Fibroblast of villous mesenchyme (primary cell): Measurements from ENCODE around the gene COG5. TPM values are rescaled to one million over a fixed set of nuclear protein-coding genes. Genes with fewer than 3 reads are reported as not detected.

Source experiments
- DNase-seq: peaks from one replicate; pipeline ENCODE4 v3.0.0-alpha.2; 2010; ENCODE audit warnings: low read depth
- H3K4me3 ChIP-seq: 2 replicates; pipeline ENCODE4 v1.5.1; 2011; ENCODE audit warnings: low read depth, mild to moderate bottlenecking, low read length
- total RNA-seq: library from RNA; depleted of rRNA; stranded (reverse); fragments of >200 nt; gene quantifications from 2 replicates; pipeline ENCODE4 v1.2.3, GENCODE V29; 2012
- TF ChIP-seq, protein P1 (sequence below): IDR thresholded peaks from 2 replicates; pipeline ENCODE4 v1.5.1; 2012; ENCODE audit warnings: low read depth, mild to moderate bottlenecking, low read length; ENCODE audit not compliant: insufficient read depth

The COG5 gene
- total RNA-seq, 1 donor, result 32.0 TPM

DNA sequence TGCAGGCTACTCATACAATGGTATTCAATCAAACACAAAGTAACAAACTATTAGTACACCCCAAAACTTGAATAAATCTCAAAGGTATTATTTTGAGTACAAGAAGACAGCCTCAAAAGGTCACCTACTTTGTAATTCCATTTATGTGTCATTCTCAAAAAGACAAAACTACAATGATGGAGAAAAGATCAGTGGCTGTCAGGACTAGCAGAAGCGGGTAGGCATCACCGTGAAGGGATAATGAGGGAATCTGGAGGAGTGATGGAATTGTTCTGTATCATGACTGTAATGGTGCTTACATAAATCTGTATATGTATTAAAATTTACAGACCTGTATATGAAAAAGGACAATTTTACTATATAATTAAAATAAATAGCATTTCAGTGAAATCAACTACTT, 37.0 kb downstream of the COG5 start:
- TF ChIP-seq, protein P1, sequence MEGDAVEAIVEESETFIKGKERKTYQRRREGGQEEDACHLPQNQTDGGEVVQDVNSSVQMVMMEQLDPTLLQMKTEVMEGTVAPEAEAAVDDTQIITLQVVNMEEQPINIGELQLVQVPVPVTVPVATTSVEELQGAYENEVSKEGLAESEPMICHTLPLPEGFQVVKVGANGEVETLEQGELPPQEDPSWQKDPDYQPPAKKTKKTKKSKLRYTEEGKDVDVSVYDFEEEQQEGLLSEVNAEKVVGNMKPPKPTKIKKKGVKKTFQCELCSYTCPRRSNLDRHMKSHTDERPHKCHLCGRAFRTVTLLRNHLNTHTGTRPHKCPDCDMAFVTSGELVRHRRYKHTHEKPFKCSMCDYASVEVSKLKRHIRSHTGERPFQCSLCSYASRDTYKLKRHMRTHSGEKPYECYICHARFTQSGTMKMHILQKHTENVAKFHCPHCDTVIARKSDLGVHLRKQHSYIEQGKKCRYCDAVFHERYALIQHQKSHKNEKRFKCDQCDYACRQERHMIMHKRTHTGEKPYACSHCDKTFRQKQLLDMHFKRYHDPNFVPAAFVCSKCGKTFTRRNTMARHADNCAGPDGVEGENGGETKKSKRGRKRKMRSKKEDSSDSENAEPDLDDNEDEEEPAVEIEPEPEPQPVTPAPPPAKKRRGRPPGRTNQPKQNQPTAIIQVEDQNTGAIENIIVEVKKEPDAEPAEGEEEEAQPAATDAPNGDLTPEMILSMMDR, result no peak
- no peak for DNase-seq
- H3K4me3 ChIP-seq, result no peak overlapping the region

DNA sequence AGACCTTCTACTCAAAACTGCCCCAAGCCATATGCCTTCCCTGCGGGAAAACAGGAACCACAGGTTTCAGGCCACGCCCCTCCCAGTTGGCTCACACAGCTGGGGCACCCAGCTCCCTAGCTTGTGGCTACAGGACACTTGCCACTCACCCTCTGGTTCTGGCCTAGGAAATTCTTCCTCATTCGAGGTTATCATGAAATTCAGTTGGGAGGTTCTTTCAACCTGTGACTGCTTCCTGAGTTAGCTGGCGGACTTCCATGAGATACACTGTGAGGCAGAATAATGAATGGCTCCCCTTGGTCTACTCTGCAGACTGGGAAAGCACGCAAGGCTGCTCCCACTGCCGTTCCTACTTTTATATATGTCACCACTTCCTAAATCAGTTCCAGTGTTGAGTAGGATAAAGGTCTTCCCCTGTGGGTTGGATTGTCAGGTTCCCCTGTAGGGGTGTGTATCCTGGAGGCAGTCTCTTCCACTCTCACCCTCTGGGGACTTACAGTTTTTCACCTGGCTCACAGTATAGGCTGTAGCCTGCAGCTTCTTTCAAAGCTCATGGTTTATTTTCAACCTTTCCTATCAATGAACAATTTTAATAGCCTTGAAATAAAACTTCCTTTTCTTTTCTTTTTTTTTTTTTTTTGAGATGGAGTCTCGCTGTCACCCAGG, 56.9 kb downstream of the COG5 start:
- TF ChIP-seq, protein P1, result no peak
- DNase-seq, result no peak
- H3K4me3 ChIP-seq, result no peak overlapping the region

DNA sequence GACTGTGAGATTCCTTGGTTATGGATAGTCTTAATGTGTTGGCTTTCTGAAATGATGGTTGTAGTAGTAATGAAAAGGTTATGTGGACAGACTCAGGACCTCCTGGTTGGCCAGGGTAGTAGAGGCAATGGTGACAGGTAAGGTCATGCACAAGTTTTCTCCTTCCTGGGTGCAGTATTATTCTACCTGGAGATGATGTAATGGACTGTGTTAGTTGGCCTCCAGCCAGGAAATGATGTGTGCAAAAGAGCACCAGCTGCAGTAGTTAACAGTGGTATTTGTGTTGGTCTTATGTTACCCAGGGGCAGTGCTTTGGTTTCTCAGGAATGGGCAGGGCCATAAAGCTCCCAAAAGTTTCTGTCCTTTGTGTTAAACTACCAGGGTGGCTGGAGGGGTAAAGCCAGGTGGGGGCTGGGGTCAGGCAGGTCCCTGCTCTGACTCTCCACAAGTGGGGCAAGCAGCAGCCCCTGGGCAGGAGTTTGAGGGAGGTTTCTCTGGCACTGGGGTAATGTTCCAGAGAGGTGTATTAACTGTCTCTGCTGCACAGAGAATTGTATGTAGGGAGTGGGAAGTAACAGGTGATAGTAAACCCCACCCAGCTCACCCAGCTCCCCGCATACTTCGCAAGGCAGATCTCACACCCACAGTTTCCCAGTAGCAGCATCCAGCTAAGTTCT, 57.6 kb downstream of the COG5 start:
- TF ChIP-seq, protein P1, result no peak
- no peak for DNase-seq
- no peak overlapping the region for H3K4me3 ChIP-seq

DNA sequence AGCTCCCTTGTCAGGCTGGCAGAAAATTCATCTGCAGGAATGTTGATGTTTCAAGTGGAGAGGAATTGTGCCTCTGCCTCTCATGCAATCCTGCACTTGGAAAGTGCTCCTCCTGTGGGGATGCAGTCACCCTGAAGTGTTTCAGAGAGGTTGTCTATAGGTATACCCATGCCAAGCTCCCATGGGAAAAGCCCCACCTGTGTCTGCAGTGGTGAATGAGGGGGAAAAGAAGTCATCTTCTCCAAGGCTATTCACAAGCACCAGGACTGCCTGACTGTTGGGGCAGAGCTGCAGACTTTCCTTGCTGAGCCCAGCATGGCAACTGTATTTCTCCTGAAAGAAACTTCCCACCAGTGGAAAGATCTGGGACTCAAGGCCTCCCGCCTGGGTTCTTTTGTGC, 58.4 kb downstream of the COG5 start:
- TF ChIP-seq, protein P1, result no peak
- no peak overlapping the region for H3K4me3 ChIP-seq
- DNase-seq, result no peak

DNA sequence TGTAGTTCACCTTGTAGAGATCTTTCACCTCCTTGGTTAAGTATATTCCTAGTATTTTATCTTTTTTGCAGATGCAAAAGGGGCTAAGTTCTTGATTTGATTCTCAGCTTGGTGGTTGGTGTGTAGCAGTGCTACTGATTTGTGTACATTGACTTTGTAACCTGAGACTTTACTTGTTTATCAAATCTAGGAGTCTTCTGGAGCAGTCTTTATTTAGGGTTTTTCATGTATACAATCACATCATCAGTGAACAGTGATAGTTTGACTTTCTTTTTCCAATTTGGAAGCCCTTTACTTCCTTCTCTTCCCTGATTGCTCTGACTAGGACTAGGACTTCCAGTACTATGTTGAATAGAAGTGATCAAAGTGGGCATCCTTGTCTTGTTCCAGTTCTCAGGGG, 60.0 kb downstream of the COG5 start:
- no peak overlapping the region for H3K4me3 ChIP-seq
- no peak for DNase-seq
- TF ChIP-seq, protein P1, result no peak

DNA sequence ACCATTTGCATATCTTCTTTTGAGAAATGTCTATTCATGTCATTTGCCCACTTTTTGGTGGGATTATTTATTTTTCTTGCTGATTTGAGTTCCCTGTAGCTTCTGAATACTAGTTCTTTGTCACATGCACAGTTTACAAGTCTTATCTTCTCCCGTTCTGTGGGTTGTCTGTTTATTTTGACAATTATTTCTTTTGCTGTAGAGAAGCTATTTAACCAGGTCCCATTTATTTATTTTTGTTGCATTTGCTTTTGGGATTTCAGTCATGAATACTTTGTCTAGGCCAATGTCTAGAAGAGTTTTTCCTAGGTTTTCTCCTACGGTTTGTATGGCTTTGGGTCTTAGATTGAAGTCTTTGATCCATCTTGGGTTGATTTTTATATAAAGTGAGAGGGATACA, 60.9 kb downstream of the COG5 start:
- no peak overlapping the region for H3K4me3 ChIP-seq
- TF ChIP-seq, protein P1, result no peak
- no peak for DNase-seq
